GM10248 (cell line): ENCODE data around the gene NFKB1.
"Not testable (repeated sequence)": the region's sequence is repeated elsewhere in the genome, so short reads cannot be mapped to it uniquely, and the experiment has no call there.

Experiments used
- CTCF ChIA-PET: fragments of 300-600 bp; sonication (Branson Sonifier 250); formaldehyde crosslinking; extraction: SDS; loops from one replicate; lab custom pipeline; 2021; ENCODE audit warnings: antibody characterized with exemption; lab: Yijun Ruan, JAX
- POLR2A ChIA-PET: fragments of 350-650 bp; sonication (Branson Sonifier 250); formaldehyde crosslinking; extraction: SDS; loops from one replicate; lab custom pipeline; 2020; ENCODE audit warnings: antibody characterized with exemption; lab: Yijun Ruan, JAX
- DNase-seq: peaks from one replicate; pipeline ENCODE4 v3.0.0; 2012; ENCODE audit errors: extremely low spot score
- CTCF ChIP-seq: IDR thresholded peaks from 2 replicates; pipeline ENCODE4 v1.5.1; 2012; ENCODE audit warnings: mild to moderate bottlenecking, low read depth; ENCODE audit errors: extremely low read depth, missing control alignments, control extremely low read depth

Gene NFKB1

GRCh38 chr4:102569200-102569599 is 68.0 kb downstream of the NFKB1 start:
- ChIA-PET CTCF (interaction anchor here (1.0 kb wide), 1 partner anchor 17 kb away, joined by 5 read pairs; no protein-coding TSS in a partner anchor), POLR2A (no interaction called here)
- no peak for DNase-seq
- TF ChIP-seq CTCF, result no peak

- DNase-seq, POLR2A ChIA-PET: not testable (repeated sequence)
- CTCF ChIA-PET, result interaction anchor here (1.0 kb wide), 1 partner anchor 16 kb away, joined by 5 read pairs; no protein-coding TSS in a partner anchor
Observed at GRCh38 chr4:102570211-102570610, 69.1 kb downstream of the NFKB1 start.

GRCh38 chr4:102572452-102572851 is 71.3 kb downstream of the NFKB1 start:
- POLR2A ChIA-PET, result no interaction called here
- CTCF ChIA-PET, result interaction anchor here (1.2 to 2.0 kb wide), 5 partner anchors 8 to 22 kb away, joined by 3 to 6 read pairs (median 4); no protein-coding TSS in a partner anchor
- no peak for DNase-seq
- TF ChIP-seq CTCF, result no peak

GRCh38 chr4:102574317-102574716 is 73.2 kb downstream of the NFKB1 start:
- ChIA-PET CTCF (interaction anchor here (0.7 to 2.0 kb wide), 2 partner anchors 10 to 52 kb away, joined by 3 to 5 read pairs; no protein-coding TSS in a partner anchor), POLR2A (no interaction called here)
- DNase-seq, result no peak
- no peak for TF ChIP-seq CTCF

GRCh38 chr4:102575369-102576129 is 74.4 kb downstream of the NFKB1 start:
- POLR2A ChIA-PET, result no interaction called here

GRCh38 chr4:102578270-102578669 is 77.1 kb downstream of the NFKB1 start:
- ChIA-PET CTCF (interaction anchor here (1.1 to 3.1 kb wide), 7 partner anchors 15 to 513 kb away, joined by 3 to 19 read pairs (median 4); no protein-coding TSS in a partner anchor), POLR2A (no interaction called here)

More at GRCh38 chr4:102575369-102576129, 74.4 kb downstream of the NFKB1 start:
- no peak for DNase-seq
- no peak for TF ChIP-seq CTCF
- CTCF ChIA-PET, result interaction anchor here (1.1 to 1.8 kb wide), 3 partner anchors 10 to 185 kb away, joined by 3 to 13 read pairs (median 4); partner anchors contain the start of gene MANBA

More at GRCh38 chr4:102578270-102578669, 77.1 kb downstream of the NFKB1 start:
- DNase-seq, result no peak
- no peak for TF ChIP-seq CTCF
